MM.1S (cell line): ENCODE measurements around the gene OR2A5.

Experiments
- DNase-seq: peaks from one replicate; pipeline ENCODE4 v3.0.0-alpha.2; 2015
- H2AFZ ChIP-seq: fragments of 300-600 bp; sonication (generic); 2 replicates; pipeline ENCODE4 v1.6.0; 2016; ENCODE audit warnings: antibody characterized with exemption, low read length
- H3F3A ChIP-seq: fragments of 300-600 bp; sonication (generic); 2 replicates; pipeline ENCODE4 v1.6.1; 2016; ENCODE audit warnings: mild to moderate bottlenecking, antibody characterized with exemption, low read length, moderate library complexity, mixed read lengths; ENCODE audit not compliant: insufficient read depth
- H3K27ac ChIP-seq: fragments of 300-600 bp; sonication (generic); 2 replicates; pipeline ENCODE4 v1.5.1; 2016; ENCODE audit warnings: mild to moderate bottlenecking, low read length
- H3K27me3 ChIP-seq: fragments of 300-600 bp; sonication (generic); replicated peaks from 2 replicates; pipeline ENCODE4 v1.6.0; 2016; ENCODE audit warnings: low read length; ENCODE audit not compliant: insufficient read depth
- H3K36me3 ChIP-seq: fragments of 300-600 bp; sonication (generic); replicated peaks from 2 replicates; pipeline ENCODE4 v1.6.1; 2016; ENCODE audit warnings: mild to moderate bottlenecking, low read length, mixed read lengths; ENCODE audit not compliant: insufficient read depth
- H3K4me1 ChIP-seq: fragments of 300-600 bp; sonication (generic); 2 replicates; pipeline ENCODE4 v1.6.1; 2016; ENCODE audit warnings: low read length, mixed read lengths
- H3K4me2 ChIP-seq: fragments of 300-600 bp; sonication (generic); 2 replicates; pipeline ENCODE4 v1.6.0; 2016; ENCODE audit warnings: low read depth, low read length
- H3K4me3 ChIP-seq: fragments of 300-600 bp; sonication (generic); 2 replicates; pipeline ENCODE4 v1.5.1; 2016; ENCODE audit warnings: low read length, mixed read lengths
- H3K79me2 ChIP-seq: fragments of 300-600 bp; sonication (generic); 2 replicates; pipeline ENCODE4 v1.6.1; 2016; ENCODE audit warnings: mixed run types, low read length, mixed read lengths
- H3K9ac ChIP-seq: fragments of 300-600 bp; sonication (generic); 2 replicates; pipeline ENCODE4 v1.6.1; 2016; ENCODE audit warnings: low read length, mixed read lengths
- H3K9me2 ChIP-seq: fragments of 300-600 bp; sonication (generic); replicated peaks from 2 replicates; pipeline ENCODE4 v1.6.1; 2016; ENCODE audit warnings: mild to moderate bottlenecking, low read length, mixed read lengths; ENCODE audit not compliant: insufficient read depth
- H3K9me3 ChIP-seq: fragments of 300-600 bp; sonication (generic); replicated peaks from 2 replicates; pipeline ENCODE4 v1.6.1; 2016; ENCODE audit warnings: mild to moderate bottlenecking, low read length, mixed read lengths; ENCODE audit not compliant: insufficient read depth
- H4K20me1 ChIP-seq: fragments of 300-600 bp; sonication (generic); 2 replicates; pipeline ENCODE4 v1.6.1; 2016; ENCODE audit warnings: mild to moderate bottlenecking, low read length, moderate library complexity, mixed read lengths; ENCODE audit not compliant: insufficient read depth
- CTCF ChIP-seq: fragments of 300-600 bp; sonication (generic); IDR thresholded peaks from 2 replicates; pipeline ENCODE4 v1.5.1; 2016; ENCODE audit warnings: antibody characterized with exemption, low read length, mixed read lengths
- EZH2 ChIP-seq: fragments of 300-600 bp; sonication (generic); optimal IDR thresholded peaks from 2 replicates; pipeline ENCODE3; 2017; ENCODE audit warnings: low read depth, mild to moderate bottlenecking, antibody characterized with exemption, low read length, mixed read lengths
- EZH2phosphoT487 ChIP-seq: fragments of 300-600 bp; sonication (generic); IDR thresholded peaks from 2 replicates; pipeline ENCODE4 v1.6.1; 2018; ENCODE audit warnings: antibody characterized with exemption, low read length

The OR2A5 gene

GRCh38 chr7:144018065-144018464, 30.7 kb upstream of the OR2A5 start:
- no peak overlapping the region for H3K27ac ChIP-seq
- H4K20me1 ChIP-seq: no peaks in the 10 kb centered on the region
- H3K4me3 ChIP-seq: no peak overlapping the region
- no peaks in the 10 kb centered on the region for H3K9me2 ChIP-seq
- H3F3A ChIP-seq: no peaks in the 10 kb centered on the region
- H3K4me2 ChIP-seq: no peak overlapping the region
- no peak overlapping the region for H2AFZ ChIP-seq
- no peaks in the 10 kb centered on the region for H3K9me3 ChIP-seq
- DNase-seq: no peak
- H3K27me3 ChIP-seq: no peaks in the 10 kb centered on the region
- no peaks in the 10 kb centered on the region for H3K4me1 ChIP-seq
- no peak for TF ChIP-seq EZH2
- no peak for TF ChIP-seq CTCF
- no peak for TF ChIP-seq EZH2phosphoT487
- H3K79me2 ChIP-seq: no peaks in the 10 kb centered on the region
- H3K9ac ChIP-seq: no peak overlapping the region
- no peaks in the 10 kb centered on the region for H3K36me3 ChIP-seq

- TF ChIP-seq EZH2 (no peak), CTCF (no peak), EZH2phosphoT487 (no peak)
- DNase-seq: no peak
- Histone ChIP-seq H3K4me3 (no peak overlapping the region), H3K4me2 (no peak overlapping the region), H2AFZ (no peak overlapping the region), H3K9ac (no peak overlapping the region), H3K9me3 (no peaks in the 10 kb centered on the region), H3K27me3 (no peaks in the 10 kb centered on the region), H3K79me2 (no peaks in the 10 kb centered on the region), H3K9me2 (no peaks in the 10 kb centered on the region), H3K27ac (no peak overlapping the region), H3K4me1 (no peaks in the 10 kb centered on the region), H4K20me1 (no peaks in the 10 kb centered on the region), H3F3A (no peaks in the 10 kb centered on the region), H3K36me3 (no peaks in the 10 kb centered on the region)
Observed at GRCh38 chr7:144019457-144019856, 29.3 kb upstream of the OR2A5 start.

- H2AFZ ChIP-seq: no peak overlapping the region
Observed at GRCh38 chr7:144020340-144020739, 28.4 kb upstream of the OR2A5 start.

More at GRCh38 chr7:144020340-144020739, 28.4 kb upstream of the OR2A5 start:
- no peak for DNase-seq
- TF ChIP-seq CTCF: no peak
- TF ChIP-seq EZH2phosphoT487: no peak
- no peak for TF ChIP-seq EZH2
- H3K4me1 ChIP-seq: no peaks in the 10 kb centered on the region
- H3F3A ChIP-seq: no peaks in the 10 kb centered on the region
- no peaks in the 10 kb centered on the region for H4K20me1 ChIP-seq
- no peak overlapping the region for H3K9ac ChIP-seq
- no peaks in the 10 kb centered on the region for H3K9me3 ChIP-seq
- no peaks in the 10 kb centered on the region for H3K27me3 ChIP-seq
- no peak overlapping the region for H3K27ac ChIP-seq
- no peaks in the 10 kb centered on the region for H3K79me2 ChIP-seq
- H3K4me2 ChIP-seq: no peak overlapping the region
- no peak overlapping the region for H3K4me3 ChIP-seq
- H3K9me2 ChIP-seq: no peaks in the 10 kb centered on the region
- no peaks in the 10 kb centered on the region for H3K36me3 ChIP-seq
